ENCODE measurements around the gene PRKAR1B. TPM values are rescaled to one million over a fixed set of nuclear protein-coding genes. Genes with fewer than 3 reads are reported as not detected.

Gene PRKAR1B
- total RNA-seq, 4 donors from 2014 or later, result 3.8 to 11.6 (median 6.3) TPM

DNA sequence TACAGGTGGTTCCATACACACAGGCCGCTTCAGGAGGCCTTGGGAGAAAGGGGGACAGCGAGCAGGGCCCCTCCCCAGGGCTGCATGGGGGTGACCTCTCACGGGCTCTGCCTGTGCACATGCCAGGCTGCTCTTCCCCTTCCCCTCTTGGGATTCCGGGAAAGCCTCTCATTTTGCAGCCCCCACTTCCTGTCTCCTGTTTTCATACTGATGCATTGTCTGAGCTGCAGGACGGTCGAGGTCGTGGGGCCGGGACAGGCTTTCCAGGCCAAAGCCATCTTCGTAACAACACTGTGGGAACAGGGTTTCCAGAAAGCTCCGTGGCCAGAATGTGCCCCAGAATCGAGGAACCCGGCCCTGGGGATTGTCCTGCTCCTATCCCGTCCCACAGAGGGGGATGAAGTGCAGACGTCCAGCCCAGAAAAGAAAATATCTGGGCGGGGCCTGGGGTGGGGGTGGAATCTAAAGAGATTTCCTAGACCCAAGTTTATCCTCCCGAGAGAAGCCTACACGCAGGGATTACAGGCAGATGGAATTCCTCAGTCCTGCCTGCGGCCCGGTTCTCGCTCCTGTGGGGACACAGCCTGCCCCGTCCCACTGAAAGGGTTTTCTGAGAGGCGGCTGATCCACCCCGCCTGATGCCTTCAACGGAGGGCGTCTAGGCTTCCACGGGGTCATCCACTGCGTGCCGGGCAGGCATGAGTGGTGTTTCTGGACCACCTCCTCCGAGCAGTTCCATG is 30.1 kb downstream of the PRKAR1B start:
- TF ChIP-seq, protein P1, sequence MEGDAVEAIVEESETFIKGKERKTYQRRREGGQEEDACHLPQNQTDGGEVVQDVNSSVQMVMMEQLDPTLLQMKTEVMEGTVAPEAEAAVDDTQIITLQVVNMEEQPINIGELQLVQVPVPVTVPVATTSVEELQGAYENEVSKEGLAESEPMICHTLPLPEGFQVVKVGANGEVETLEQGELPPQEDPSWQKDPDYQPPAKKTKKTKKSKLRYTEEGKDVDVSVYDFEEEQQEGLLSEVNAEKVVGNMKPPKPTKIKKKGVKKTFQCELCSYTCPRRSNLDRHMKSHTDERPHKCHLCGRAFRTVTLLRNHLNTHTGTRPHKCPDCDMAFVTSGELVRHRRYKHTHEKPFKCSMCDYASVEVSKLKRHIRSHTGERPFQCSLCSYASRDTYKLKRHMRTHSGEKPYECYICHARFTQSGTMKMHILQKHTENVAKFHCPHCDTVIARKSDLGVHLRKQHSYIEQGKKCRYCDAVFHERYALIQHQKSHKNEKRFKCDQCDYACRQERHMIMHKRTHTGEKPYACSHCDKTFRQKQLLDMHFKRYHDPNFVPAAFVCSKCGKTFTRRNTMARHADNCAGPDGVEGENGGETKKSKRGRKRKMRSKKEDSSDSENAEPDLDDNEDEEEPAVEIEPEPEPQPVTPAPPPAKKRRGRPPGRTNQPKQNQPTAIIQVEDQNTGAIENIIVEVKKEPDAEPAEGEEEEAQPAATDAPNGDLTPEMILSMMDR (IDR thresholded peaks at IDR 0.05; ENCODE audit: low read depth), result no peak

DNA sequence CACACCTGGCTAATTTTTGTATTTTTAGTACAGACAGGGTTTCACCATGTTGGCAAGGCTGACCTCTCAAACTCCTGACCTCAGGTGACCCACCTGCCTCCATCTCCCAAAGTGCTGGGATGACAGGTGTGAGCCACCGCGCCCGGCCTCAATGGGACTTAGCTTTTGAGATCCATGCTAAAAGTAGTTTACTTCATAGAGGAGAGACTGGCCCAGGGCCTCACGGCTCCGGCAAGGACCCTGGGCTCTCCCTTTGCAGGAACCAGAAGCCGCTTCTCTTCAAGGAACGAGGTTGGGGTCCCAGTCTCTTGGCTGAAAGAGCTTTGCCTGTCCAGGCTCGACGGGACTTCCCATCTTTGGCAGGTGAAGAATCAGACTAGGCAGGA is 30.7 kb downstream of the PRKAR1B start:
- TF ChIP-seq, protein P1 (IDR thresholded peaks at IDR 0.05; ENCODE audit: low read depth), result no peak

DNA sequence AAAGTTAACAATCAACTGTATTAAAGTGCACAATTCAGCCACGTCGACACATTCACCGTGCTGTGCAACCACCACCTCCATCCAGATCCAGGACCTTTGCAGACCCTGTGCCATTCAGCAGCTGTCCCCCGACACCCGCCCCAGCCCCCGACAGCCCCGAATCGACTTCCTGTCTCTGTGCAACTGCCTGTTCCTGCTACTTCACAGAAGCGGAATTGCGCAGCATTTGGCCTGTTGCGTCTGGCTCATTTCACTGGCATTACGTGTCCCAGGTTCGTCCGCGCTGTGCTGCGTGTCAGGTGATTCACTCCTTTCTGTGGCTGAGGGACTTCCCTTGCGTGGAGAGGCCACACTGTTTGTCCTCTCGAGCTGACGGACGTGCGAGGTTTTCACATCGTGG is 33.8 kb downstream of the PRKAR1B start:
- TF ChIP-seq, protein P1 (IDR thresholded peaks at IDR 0.05; ENCODE audit: low read depth), result no peak

DNA sequence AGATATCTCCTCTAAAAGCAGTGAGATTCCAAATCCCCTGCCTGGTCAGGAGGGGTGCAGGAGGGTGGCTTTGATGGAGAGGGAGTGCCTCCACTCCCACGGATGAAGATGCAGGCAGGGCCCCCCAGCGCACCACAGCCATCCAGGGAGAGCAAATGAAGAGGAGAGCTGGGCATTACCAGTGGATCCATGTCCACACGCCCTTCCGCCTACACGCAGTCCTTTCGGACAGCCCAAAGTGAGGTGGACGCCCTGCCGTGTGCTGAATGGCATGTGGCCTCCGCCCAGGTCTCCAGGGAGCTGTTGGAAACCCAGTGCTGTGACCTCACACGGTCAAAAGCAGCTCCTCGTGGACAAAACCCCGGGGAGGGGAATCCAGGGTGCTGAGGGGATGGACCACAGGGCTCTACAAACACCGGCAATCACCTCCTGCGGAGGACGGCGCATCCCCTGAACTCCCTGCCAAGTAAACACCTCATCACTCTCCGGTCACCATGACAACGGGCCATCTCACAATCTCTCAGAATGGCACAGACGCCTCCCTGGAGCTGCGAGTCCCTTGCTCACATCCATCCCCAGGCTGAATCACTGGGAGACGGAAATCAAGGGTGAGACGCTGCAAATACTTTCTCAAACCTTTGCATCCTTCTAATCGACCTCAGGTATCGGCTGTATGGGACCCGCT is 35.6 kb downstream of the PRKAR1B start:
- TF ChIP-seq, protein P1 (IDR thresholded peaks at IDR 0.05; ENCODE audit: low read depth), result no peak

DNA sequence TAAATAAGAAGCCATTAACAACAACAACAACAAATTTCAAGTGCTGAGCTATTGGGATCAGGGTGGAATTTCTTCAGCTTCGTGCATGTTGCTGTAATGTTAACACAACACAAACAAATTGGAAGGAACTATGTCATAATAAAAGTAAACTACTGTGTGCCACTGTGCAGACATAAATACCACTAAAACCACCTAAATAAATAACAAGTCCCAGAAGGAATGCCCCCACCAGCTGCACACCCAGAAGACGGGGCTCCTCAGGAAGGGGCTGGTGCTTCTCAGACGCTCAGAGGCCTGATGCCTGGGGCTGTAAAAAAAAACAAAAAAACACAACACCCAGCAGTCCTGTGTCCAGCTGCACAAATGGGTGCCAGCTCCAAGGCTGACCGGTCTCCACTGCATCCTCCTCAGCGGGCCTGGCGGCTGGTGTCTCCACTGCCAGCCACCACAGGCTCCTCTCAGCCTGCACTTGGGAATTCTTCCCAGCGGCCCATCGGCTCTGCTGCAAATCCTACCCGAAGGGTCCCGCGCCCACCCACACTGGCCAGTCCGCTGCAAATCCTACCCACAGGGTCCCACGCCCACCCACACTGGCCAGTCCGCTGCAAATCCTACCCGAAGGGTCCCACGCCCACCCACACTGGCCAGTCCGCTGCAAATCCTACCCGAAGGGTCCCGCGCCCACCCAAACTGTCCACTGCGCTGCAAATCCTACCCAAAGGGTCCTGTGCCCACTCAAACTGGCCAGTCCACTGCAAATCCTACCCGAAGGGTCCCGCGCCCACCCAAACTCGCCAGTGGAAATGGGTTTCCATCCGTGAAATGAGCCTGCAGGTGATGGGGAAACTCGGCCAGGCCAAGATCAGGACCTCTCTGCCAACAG is 36.4 kb downstream of the PRKAR1B start:
- TF ChIP-seq, protein P1 (IDR thresholded peaks at IDR 0.05; ENCODE audit: low read depth), result no peak

DNA sequence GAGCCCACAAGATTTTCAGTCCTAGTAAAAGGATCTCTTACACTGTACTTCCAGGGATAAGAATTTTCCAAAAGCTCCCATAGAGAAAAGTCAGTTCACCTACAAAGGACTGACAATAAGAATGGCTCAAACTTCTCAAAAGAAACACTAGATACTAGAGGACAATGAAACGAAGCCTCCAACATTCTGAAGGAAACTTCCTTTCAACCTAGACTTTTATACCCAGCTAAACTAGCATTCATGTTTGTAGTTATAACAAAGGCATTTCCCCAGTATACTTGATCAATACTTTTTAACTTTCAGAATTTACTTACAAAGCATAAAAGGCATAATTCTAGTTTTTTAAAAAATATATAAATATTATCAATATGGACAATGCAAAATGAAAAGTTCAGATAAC is 41.5 kb downstream of the PRKAR1B start:
- TF ChIP-seq, protein P1 (IDR thresholded peaks at IDR 0.05; ENCODE audit: low read depth), result no peak

DNA sequence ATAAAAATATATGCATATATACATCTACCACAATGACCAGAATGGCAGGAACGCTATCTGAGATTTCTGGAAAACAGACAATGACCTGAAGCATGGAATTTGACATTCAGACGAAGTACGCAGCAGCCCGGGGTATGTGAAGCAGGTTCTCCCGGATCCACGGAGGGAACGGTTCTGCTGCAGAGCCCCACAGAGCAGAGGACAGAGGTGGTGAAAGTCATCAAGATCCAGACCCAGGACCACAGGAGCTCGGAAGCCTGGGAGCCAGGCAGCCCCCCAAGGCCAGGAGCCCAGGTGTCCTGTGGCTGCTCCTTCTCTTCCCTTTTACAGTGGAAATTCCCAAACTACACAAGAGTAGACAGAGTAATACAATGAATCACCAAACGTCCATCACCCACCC is 42.7 kb downstream of the PRKAR1B start:
- TF ChIP-seq, protein P1 (IDR thresholded peaks at IDR 0.05; ENCODE audit: low read depth), result no peak

Measured in subcutaneous adipose tissue (tissue), 4 donors.